ENCODE measurements around the gene SPOCK2.
A peak's percentile ranks its signal among the peaks of the same experiment; 100 is the strongest.

SPOCK2 gene

GRCh38 chr10:72097448-72098300 is 9.3 kb upstream of the SPOCK2 start (continued):
- TF ChIP-seq ZBTB48 (tag by site-specific recombination; IDR thresholded peaks at IDR 0.05) (peak; percentile 83), WT1 (tag by site-specific recombination; IDR thresholded peaks at IDR 0.05) (peak; percentile 77), ZNF24 (tag by site-specific recombination; IDR thresholded peaks at IDR 0.05) (peak; percentile 89), MEIS1 (CRISPR knock-in tag; IDR thresholded peaks at IDR 0.05; ENCODE audit: borderline replicate concordance) (no peak), ZBTB21 (tag by site-specific recombination; IDR thresholded peaks at IDR 0.05) (peak; percentile 96), FEZF1 (tag by site-specific recombination; IDR thresholded peaks at IDR 0.05) (peak; percentile 97), ZNF184 (tag by site-specific recombination; IDR thresholded peaks at IDR 0.05) (peak; percentile 85), ZNF639 (tag by site-specific recombination; IDR thresholded peaks at IDR 0.05) (peak; percentile 94), EGR2 (tag by site-specific recombination; IDR thresholded peaks at IDR 0.05; ENCODE audit: low read depth) (no peak), MZF1 (tag by site-specific recombination; IDR thresholded peaks at IDR 0.05; ENCODE audit: borderline replicate concordance) (no peak), ZNF155 (tag by site-specific recombination; IDR thresholded peaks at IDR 0.05) (no peak; the same call in 1 of the 2 replicates), ZNF2 (tag by site-specific recombination; IDR thresholded peaks at IDR 0.05) (peak; percentile 78), ZNF670 (tag by site-specific recombination; IDR thresholded peaks at IDR 0.05; ENCODE audit: low read depth) (no peak), ZNF202 (tag by site-specific recombination; IDR thresholded peaks at IDR 0.05; ENCODE audit: borderline replicate concordance) (no peak), ZSCAN16 (tag by site-specific recombination; IDR thresholded peaks at IDR 0.05) (no peak), ZBTB20 (tag by site-specific recombination; IDR thresholded peaks at IDR 0.05) (peak; percentile 53; the same call in 1 of the 2 replicates), ZNF19 (tag by site-specific recombination; IDR thresholded peaks at IDR 0.05; ENCODE audit: low read depth) (no peak), ZXDB (tag by site-specific recombination; IDR thresholded peaks at IDR 0.05) (peak; percentile 94), GFI1B (tag by site-specific recombination; IDR thresholded peaks at IDR 0.05) (peak; percentile 73; the same call in 1 of the 2 replicates), ZNF324 (tag by site-specific recombination; IDR thresholded peaks at IDR 0.05) (peak; percentile 36; the same call in 1 of the 2 replicates), ZNF555 (tag by site-specific recombination; conservative IDR thresholded peaks at IDR 0.05) (no peak), ZNF610 (tag by site-specific recombination; IDR thresholded peaks at IDR 0.05; ENCODE audit: borderline replicate concordance) (peak; percentile 94; the same call in 1 of the 2 replicates), ZNF785 (tag by site-specific recombination; IDR thresholded peaks at IDR 0.05) (no peak), PRDM6 (tag by site-specific recombination; IDR thresholded peaks at IDR 0.05) (peak; percentile 63; the same call in 1 of the 2 replicates), AEBP2 (tag by site-specific recombination; IDR thresholded peaks at IDR 0.05; ENCODE audit: borderline replicate concordance) (no peak), ZNF433 (tag by site-specific recombination; IDR thresholded peaks at IDR 0.05; ENCODE audit: low read depth) (no peak), ZSCAN30 (tag by site-specific recombination; IDR thresholded peaks at IDR 0.05) (peak; percentile 23; the same call in 1 of the 2 replicates), ZNF677 (tag by site-specific recombination; IDR thresholded peaks at IDR 0.05) (peak; percentile 97), ZNF76 (tag by site-specific recombination; IDR thresholded peaks at IDR 0.05; ENCODE audit: borderline replicate concordance, low read depth) (peak; percentile 32; the same call in 1 of the 2 replicates), ZNF521 (tag by site-specific recombination; IDR thresholded peaks at IDR 0.05) (no peak), MYNN (tag by site-specific recombination; IDR thresholded peaks at IDR 0.05; ENCODE audit: borderline replicate concordance) (no peak), ZNF623 (tag by site-specific recombination; IDR thresholded peaks at IDR 0.05) (no peak), GLI2 (tag by site-specific recombination; IDR thresholded peaks at IDR 0.05; ENCODE audit: borderline replicate concordance, low read depth) (peak; percentile 94), ZNF488 (tag by site-specific recombination; IDR thresholded peaks at IDR 0.05) (0 out of 2 replicates have a peak, but pooled peaks have one; percentile 52), ZNF292 (tag by site-specific recombination; IDR thresholded peaks at IDR 0.05; ENCODE audit: borderline replicate concordance, low read depth) (no peak), ZNF248 (tag by site-specific recombination; IDR thresholded peaks at IDR 0.05) (no peak)
